C1 segment of cervical spinal cord (tissue), 14 donors: ENCODE results near the gene COL7A1.

Source experiments
- DNase-seq, 14 donors: peaks; one replicate each; lab custom pipeline; 2025; lab: John Stamatoyannopoulos, UW

Gene COL7A1

DNA sequence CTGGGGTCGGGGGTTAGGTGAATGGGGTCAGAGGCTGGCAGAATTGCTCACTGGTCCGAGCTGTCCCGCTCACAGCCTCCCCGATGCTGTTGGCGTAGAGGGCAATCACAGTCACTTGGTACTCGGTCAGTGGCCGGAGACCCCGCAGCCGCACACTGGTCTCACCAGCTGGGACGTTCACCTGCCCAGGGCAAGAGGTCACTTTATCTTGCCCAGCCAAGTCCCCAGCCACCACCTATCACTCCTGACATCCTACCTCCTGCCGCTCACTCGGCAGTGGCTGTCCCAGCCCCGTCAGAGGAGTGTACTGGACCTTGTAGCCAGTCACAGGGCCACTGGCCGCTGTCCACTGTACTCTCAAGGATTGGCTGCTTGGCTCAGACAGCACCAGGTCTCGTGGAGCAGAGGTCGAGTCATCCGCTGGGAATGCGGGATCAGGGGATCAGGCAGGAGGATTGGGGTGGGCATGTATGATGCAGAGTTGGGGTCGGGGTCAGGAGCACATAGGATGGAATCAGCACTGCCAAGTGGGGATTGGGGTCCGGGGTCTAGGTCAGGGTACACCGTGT lies 2.5 kb downstream of the COL7A1 start:
- DNase-seq, result no peak

DNA sequence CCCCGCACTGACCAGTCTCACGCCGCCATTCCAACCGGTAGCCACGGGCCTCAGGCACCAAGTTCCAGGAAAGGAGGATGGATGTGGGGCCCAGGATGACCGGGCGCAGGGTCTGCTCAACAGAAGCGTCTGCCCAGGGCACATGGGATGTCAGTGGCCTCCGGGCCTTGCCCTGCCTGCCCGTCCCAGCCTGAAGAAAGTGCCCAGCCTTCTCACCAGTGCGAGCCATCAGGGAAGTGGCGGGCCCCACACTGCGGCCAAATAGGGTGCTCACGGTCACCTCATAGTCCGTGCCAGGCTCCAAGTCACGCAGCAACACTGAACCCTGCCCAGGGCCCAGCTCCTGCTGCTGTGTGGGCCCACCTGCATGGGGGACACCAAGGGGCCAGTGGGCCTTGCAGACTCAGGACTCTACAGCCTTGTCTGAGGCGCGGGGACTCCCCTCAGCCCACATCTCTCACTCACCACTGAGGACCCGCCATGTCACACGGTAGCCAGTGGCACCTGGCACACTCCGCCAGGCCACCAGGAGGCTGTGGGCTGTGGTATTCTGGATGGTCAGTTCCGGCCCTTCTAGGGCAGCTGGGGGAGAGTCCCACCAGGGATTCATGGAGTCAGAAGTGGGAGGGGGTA lies 3.1 kb downstream of the COL7A1 start:
- DNase-seq, result no peak

DNA sequence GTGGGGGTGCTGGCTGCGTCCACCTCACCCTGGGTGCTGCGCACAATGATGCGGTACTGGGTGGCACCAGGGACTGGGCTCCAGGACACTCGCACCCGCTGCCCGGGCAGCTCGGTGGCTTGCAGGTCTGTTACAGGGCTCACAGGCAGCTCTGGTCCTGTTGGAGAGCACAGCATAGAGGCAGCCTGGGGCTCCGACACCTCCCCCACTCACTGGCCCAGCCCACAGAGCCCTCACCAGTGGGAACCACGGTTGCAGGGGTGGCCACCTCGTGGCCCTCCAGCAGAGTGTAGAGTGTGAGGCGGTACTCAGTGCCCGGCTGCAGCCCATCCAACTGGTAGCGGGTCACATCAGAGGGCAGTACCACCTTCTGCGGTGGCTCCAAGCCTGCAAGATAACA lies 3.7 kb downstream of the COL7A1 start:
- no peak for DNase-seq

DNA sequence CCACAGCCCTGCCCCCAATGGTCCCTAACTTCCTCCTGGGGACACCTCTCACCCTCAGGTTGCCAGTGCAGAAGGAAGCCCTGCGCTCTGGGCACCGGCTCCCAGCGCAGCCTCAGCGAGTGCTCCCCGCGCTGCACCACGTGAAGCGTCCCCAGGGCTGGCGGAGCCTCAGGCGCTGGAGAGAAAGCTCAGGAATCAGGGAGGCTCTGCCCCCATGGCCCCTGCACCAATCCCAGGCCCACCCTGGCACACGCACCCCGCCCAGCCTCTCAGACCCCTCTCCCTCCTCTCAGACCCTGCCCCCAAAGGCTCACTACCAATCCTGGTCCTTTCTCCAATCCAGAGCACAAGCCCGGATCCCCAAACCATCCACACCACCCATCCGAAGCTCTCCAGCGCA lies 6.9 kb downstream of the COL7A1 start:
- DNase-seq, result no peak

DNA sequence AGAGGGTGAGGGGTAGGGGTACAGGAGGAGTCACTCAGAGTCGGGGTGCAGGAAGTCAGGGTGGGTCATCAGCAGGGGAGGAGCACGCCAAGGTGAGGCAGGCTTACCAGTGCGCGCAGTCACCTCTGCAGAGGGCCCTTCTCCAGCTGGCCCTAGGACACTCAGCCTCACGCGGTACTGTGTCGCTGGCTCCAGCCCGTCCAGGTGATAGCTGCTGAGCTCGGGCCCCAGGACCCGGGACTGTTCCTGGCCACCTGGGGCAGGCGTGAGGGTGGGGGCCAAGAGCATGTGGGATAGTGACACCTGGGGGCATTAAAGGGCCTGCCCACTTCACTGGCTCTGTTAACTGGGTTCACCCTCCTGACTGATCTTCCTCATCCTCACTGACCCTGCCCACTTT lies 7.4 kb downstream of the COL7A1 start:
- DNase-seq, result no peak

DNA sequence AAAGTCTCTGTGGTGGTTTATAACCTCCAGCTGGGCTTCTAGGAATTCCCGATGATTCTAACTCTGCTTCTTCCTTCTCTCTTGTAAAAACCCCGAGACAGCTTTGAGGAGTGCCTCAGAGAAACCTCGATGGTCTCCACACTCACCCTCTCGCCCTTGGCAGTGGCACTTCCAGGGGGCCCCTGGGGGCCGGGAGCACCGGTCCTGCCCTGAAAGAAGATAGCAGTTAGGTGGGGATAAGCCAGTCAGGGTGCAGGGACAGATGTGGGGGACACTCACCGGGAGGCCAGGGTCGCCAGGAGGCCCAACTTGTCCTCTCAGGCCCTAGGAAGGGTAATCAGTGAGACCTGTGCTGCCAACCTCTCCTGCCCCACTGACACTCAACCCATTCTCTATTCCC lies 9.7 kb downstream of the COL7A1 start:
- DNase-seq, result no peak

DNA sequence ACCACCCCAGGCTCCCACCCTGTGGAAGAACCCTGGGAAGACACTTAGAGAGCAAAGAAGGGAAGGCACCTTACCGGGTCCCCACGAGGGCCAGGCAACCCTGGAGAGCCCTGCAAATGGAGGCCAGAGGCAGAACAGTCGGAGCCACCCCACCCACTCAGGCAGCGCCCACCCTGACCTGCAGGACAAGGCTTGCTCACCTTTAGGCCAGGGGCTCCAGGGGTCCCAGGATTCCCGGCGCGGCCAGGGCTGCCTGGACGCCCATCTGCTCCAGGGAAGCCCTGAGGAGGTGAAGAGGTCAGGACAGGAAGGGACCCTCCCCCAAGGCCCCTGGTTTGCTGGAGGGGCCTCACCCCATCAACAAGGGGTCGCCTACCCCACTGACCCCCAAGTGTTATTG lies 10.3 kb downstream of the COL7A1 start:
- DNase-seq, result no peak

DNA sequence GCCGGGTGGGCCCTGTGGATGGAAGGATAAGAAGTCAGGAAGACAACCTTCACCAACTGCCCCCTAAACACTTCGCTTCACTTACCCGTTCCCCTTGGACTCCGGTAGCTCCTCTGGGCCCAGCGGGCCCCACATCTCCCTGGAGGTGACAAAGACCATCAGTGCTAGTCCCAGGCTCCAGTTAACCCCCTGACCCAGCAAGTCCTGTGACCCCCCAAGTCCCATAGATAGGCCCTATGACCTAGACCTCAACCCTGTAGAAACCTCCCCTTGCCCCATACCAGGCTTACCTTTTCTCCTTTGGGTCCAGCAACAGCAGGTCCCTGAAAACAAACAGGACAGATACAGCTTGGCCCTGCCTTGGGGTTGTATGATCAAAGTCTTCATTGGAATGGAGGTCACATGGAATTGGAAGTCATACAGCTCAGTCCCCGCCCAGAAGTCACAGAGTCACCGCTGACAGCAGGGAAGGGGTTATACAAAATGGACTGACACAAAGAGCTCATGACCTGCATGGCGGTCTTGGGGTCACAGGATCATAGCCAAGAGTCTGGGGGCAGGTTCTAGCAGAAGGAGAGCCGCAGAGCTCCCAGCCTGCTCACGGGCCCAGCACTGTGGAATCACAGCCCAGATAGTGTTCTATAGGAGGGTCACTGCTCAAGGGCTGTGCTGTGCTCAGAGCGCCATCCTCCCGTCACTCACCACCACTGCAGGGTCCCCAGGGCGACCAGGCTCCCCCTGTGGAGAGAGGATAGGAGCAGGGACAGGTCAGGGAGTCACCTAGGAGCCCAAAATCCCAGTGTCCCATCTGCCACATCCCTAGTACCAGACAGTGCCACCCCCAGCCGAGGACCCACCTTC lies 13.3 kb downstream of the COL7A1 start:
- DNase-seq, result no peak

DNA sequence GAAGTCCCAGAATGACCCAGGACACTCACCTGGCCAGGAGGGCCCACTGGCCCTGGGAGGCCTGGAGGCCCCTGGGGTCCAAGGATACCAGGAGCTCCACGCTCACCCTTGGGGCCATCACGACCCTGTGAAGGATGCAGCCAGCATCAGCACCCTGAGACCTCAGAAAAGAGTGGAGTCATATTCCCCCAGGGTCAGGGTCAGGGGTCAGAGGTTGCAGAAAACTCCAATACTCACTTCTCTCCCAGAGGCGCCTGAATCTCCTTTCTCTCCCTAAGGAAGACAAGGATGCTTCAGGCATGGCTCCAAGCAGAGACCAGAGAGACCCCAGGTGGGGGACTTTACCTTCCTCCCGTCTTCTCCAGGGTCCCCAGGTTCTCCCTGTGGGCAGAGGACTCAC lies 18.5 kb downstream of the COL7A1 start:
- DNase-seq, result no peak

DNA sequence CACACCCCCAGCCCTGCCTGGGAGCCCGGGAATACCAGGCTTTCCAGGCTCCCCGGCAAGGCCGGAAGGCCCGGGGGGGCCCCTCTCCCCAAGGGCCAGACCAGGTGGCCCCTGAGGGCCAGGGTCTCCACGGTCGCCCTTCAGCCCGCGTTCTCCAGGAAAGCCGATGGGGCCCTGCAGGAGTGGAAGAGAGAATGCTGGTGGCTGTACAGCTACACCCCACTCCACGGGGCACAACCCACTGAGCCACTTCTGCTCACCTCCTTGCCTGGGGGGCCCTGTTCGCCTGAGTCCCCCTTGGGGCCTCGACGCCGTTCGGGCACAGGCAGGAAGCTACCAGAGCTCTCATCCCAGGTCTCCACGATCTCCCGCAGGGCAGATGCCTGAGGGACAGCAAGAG lies 19.8 kb downstream of the COL7A1 start:
- DNase-seq, result no peak

DNA sequence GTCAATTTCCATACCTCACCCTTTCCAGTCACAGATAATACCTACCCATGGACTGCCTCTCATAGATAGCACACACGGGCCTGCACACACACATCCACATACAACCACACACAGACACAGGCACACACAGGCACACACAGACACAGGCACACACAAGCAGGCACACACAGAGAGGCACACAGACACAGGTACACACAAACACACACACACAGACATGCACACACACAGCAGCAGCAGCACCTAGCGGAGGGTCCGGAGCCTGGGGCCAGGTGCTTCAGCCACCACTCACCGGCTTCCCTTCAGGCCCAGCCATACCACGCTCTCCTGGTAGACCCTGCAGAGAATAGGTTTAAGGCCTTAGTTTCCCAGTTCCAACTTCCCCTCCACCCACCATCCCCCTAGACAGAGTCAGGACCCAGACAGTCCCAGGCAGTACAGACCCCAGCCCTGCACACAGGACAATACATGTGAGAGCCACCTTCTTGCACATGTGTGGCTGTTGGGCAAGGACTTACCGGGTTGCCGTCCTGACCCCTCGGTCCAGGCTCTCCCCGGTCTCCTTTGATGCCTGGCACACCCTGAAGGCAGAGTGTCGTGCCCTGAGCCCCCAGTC lies 21.1 kb downstream of the COL7A1 start:
- no peak for DNase-seq

DNA sequence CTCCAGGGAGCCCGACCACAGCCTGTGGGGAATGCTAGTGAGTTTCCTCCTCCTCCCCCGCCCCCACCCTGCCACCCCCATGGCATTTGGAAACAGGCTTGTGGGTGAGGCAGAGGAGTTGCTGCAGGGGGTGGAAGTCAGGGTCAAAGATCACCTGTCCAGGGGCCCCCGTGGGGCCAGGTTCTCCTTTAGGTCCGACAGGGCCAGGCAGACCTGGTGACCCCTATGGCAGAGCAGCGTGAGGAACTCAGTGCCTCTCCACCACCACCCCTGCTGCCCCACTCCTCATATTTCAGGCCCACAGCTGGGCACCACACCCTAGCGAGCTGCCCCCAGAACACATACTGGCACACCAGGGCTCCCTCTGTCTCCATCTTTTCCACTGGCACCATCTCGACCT lies 22.6 kb downstream of the COL7A1 start:
- no peak for DNase-seq

DNA sequence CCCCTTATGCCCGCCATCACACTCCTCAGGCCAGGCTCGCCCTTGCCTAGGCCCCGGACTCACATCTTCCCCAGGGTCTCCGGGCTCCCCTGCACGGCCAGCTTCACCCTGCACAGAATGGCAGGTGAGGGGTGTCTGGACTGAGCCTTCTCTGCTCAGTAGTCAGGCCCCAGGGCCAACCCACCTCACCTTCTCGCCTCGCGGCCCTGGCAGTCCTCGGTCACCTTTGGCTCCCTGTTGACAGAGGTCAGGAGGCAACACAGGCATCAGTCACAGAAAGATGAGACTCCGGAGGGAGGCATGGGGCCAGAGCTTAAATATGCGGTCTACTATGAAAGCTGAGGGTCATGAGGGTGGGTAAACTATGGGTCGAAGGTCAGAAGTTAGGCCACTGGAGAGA lies 23.2 kb downstream of the COL7A1 start:
- DNase-seq, result no peak

DNA sequence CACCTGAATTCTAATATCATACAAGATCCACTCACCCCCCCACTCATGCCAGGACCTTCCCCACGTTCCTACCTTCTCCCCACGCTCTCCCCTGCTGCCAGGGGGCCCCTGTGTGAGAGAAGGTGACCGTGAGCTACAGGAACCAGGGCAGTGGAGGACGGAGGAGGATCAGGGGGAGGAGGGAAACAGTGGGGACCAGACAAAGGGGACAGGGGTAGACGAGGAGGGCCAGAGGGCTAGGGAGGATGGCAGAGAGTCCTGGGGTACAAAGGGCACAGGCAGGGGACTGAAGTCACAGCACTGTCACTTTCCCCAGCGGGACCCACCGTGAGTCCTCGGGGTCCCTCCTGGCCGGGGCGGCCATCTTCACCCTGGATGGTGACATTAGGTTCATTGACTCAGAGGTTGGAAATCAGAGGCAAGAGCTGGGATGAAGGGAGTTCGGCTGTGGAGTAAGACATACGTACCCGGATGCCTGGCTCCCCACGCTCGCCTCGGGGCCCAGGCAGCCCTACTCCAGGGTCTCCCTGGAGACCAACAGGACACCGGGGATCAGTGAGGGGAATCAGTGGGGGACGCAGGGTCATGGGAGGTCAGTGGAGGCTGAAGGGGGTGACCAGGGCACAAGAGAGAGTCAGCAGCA lies 25.2 kb downstream of the COL7A1 start:
- no peak for DNase-seq

DNA sequence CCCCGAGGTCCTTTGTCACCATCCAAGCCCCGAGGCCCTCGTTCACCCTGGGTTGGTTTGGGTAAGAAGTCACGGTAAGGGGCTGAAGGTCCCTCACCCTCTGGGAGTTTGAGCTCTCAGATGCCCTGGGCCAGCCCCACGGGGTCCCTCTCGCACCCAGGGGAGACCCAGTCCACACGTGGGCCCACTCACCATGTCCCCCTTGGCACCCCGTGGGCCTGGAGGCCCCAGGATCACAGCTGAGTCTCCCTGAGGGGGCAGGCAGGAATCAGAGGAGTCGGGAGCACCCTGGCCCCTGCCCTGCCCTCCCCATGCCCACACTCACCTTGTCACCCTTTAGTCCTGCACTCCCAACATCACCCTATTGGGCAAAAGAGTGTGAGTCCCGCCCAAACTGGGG lies 25.7 kb downstream of the COL7A1 start:
- no peak for DNase-seq

DNA sequence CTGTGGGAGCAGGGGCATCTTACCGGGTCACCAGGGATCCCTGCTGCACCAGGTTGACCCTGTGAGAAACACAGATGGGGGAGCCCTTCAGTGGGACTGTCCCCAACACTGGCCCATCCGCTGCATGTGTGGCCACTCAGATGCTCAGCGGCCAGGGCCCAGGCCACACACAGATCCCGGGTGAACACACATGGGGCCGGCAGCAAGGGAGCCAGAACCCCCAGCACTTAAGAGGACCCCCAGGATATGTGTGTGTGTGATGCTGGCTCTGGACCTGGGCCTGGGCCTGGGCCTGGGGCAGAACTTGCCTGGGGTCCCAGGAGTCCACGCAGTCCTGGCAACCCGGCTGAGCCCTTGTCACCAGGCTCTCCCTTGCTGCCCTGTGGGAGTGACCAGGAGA lies 26.7 kb downstream of the COL7A1 start:
- DNase-seq, result no peak

DNA sequence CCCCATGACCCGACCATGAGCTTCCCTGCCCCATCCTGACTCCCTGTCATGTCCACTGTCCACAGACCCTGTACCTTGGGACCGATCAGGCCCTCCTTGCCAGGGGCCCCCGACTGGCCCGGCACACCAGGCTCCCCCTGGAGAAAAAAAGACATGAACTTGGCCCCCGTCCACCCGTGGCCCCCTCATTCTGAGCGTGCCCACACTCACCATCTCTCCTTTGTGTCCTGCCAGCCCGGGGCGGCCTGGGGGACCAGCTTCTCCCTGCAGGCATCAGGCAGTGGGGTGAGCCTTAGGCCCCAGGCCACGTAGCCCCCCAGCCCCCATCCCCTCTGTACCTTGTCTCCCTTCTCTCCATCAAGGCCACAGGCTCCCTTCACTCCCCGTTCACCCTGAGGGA lies 27.6 kb downstream of the COL7A1 start:
- no peak for DNase-seq

DNA sequence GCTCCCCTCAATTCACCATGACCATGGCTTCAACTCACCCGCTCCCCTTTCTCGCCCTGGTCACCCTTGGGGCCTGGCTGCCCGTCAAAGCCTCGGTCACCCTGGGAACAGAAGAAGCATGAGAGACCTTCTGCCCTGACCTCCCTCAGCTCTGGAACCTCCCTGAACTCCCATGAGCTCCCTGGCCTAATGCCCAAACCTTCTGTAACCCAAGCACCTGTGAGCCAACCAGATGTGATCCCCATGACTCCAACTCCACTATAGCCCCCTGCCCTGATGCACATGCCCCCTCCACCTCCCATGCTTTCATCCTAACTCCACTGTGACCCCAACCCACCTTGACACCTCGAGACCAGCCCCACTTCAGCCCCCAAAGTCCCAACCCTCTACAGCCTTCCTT lies 28.0 kb downstream of the COL7A1 start:
- no peak for DNase-seq

DNA sequence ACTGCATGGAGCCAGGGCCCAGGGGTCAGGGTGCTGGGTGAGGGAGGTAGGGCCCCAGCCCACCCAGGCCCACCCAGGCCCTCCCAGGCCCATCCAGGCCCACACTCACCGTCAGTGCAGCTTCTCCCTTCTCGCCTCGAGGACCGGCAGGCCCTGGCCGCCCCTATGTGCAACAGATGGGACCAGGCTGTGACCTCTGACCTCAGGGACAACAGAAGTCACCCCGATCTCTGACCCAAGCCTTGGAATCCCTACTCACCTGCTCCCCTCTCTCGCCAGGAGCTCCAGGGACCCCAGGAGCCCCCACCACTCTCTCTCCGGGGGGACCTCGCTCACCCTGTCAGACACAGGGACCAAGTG lies 28.7 kb downstream of the COL7A1 start:
- no peak for DNase-seq

DNA sequence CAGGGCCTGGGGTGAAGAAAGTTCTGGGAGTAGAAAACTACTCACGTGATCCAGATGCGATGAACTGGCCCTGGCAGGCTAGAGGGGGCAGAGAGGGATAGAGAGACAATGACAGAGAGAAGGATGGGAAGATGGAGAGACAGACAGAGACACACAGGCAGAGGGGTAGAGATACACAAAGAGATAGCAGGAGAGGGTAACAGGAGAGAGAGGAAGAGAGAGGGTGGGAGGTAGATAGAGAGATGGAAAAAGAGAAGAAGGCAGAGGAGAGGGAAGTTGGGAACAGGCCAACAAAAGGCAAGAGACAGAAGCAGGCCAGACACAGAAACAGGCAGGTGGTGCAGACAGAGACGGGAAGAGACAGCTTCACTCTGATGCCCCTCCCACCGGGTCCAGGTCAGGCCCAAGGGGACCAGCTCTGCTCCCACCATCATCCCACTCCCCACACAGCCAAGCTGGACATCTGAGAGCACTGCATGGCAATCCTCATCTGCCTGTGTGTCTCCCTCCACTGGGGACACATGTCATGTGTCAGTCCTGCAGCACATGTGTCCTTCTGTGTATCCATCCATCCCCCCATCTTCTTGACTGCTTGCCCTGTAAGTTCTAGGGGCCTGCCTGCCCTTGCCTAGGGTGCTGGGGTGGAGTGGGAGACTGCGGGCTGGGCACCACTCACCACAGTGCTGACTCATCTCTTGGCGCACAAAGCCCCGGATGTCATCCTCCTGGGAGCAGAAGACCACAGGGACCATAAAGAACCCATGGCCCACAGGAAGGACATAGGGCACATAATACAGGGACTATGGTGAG lies 29.3 kb downstream of the COL7A1 start:
- peak in 1 of 14 donors; percentile 21 for DNase-seq

DNA sequence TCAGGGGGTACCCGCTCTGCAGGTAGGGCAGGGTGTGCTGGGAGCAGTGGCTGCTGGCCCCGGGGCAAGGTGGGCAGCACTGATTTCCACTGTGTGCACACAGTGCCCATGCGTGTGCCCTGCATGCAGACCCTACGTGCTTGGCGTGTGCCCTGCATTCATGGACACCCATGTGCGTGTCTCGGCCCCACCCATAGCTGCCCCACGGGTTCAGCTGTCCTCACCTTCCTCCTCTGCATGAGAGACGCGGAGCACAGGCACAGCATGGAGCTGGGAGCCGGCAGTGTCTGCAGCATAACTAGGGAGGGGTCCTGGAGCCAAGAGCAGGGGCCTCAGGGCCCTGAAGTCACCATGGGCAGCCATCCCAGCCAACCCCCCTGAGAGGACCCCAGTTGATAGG lies 29.9 kb downstream of the COL7A1 start:
- no peak for DNase-seq
